Neuron (in vitro differentiated cells): ENCODE results near the gene SIGLEC1.

ENCODE experiments used
- H2AFZ ChIP-seq: one replicate; pipeline ENCODE4 v1.6.1; 2013; ENCODE audit warnings: low read depth, mild to moderate bottlenecking, inconsistent platforms, low read length, moderate library complexity
- H3K27me3 ChIP-seq: one replicate; pipeline ENCODE4 v1.6.1; 2013; ENCODE audit warnings: low read length; ENCODE audit not compliant: insufficient read depth
- H3K36me3 ChIP-seq: one replicate; pipeline ENCODE4 v1.6.1; 2013; ENCODE audit warnings: low read length; ENCODE audit not compliant: insufficient read depth
- H3K4me1 ChIP-seq: one replicate; pipeline ENCODE4 v1.6.1; 2013; ENCODE audit warnings: low read length; ENCODE audit not compliant: insufficient read depth
- H3K4me3 ChIP-seq: 2 replicates; pipeline ENCODE4 v1.5.1; 2013; ENCODE audit warnings: mild to moderate bottlenecking, low read length, moderate library complexity
- H3K9me3 ChIP-seq: one replicate; pipeline ENCODE4 v1.6.1; 2013; ENCODE audit warnings: low read length

Gene SIGLEC1

DNA sequence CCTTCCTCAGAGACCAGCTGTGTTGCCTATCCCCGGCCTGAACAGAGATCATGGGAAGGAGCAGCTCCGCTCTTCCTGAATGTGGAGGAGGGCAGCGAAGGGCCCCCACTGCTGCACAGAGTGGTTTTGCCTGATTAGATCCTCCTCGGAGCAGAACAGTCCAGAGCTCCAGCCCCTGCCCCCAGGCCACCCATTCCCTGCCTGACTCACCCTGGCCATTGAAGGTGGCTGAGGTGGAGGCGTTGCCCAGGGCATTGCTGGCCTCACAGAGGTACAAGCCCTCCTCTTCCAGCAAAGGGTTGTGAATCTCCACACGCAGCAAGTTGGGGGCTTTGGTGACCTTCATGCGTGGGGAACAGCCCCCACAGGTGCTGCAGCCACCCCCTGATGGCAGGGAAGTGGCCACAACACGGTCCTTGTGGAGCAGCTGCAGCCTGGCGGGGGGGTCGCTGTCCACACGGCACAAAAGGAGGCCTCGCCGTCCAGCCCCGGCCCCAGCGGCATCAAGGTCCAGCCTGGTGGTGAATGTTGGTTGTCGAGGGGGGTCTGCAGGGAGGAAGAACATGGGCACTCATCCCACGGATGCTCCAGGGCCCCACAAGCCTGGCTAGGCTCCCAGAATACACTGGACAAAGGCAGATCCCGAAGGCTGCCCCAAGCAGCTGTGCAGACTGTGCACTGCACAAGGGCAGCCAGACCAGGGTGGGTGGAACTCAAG lies 14.7 kb downstream of the SIGLEC1 start:
- Histone ChIP-seq H2AFZ (no peak overlapping the region), H3K36me3 (no peaks in the 10 kb centered on the region), H3K4me3 (no peak overlapping the region), H3K27me3 (no peaks in the 10 kb centered on the region), H3K9me3 (peaks cover 5% of the 10 kb centered on the region), H3K4me1 (no peaks in the 10 kb centered on the region)

DNA sequence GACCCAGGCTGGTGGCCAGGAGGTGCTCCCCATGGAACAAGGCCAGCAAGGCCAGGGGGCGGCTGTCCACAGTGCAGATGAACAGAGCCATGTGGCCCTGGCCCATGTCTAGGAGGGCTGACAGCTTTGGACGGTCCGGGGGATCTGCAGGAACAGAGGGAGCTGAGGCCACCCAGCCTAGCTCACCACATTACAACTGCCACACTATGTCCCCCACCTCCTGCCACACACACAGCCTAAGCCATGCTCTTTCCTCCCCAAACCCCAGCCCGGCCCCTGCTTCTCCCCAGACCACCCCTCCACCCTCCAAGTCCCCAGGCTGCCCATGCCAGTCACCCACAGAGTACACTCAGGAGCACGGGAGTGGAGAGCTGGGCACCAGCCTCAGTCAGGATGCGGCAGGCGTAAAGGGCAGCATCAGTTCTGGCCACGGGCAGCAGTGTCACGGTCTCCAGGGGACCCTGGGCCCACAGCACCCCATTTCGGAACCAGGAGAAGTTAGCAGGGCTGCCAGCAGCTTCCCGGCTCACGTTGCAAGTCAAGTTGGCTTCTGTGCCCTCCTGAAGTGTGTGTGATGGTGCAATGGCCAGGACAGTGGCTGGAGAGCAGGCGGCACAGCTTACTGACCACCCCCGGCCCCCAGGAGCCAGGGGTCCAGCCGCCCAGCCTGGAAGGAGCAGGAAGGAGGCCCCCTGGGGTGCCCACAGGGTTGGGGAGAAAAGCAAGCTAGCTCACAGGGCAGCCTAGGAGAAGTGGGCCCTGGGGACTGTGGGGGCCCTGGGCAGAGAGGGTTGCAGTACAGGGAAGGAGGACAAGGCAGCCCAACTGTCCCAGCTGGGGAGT lies 15.4 kb downstream of the SIGLEC1 start:
- Histone ChIP-seq H3K4me3 (no peak overlapping the region), H3K27me3 (no peaks in the 10 kb centered on the region), H3K9me3 (peaks cover 5% of the 10 kb centered on the region), H3K4me1 (no peaks in the 10 kb centered on the region), H3K36me3 (no peaks in the 10 kb centered on the region), H2AFZ (no peak overlapping the region)

DNA sequence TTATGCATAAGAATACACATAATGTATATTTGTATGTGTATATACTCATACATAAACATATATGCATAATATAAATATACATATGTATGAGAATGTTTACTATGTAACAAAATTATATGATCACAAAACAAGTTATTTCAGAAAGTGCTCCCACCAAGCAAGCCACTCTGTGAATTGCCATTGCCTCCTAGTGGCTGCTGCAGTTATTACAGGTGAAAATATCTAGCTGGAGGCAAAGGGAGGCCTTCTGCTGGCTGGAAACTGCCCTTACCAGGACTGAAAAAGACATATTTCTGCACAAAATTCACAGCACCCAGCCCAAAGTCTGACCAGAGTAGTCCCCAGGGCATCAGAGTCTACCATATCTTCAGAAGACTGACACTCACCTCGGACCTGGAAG lies 16.2 kb downstream of the SIGLEC1 start:
- Histone ChIP-seq H3K36me3 (no peaks in the 10 kb centered on the region), H3K4me3 (no peak overlapping the region), H3K27me3 (no peaks in the 10 kb centered on the region), H3K4me1 (no peaks in the 10 kb centered on the region), H3K9me3 (peaks cover 5% of the 10 kb centered on the region), H2AFZ (no peak overlapping the region)

DNA sequence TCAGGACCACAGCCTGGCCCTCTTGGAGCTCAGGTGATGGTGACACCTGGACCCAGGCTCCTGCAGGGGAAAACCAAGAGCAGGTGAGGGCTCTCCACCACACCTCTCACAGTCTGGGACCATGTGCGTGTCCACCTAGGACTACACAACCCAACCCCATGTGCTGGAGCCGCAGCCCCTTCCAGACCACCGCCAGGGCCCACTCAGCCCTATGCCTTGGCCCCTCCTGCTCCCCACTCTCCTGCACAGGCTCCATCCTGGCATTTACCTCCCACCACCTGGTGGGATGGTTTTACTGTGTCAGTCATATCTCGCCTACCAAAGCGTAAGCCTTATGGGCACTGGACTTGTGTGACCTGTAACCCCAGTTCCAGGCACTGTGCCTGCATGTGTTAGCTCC lies 17.5 kb downstream of the SIGLEC1 start:
- Histone ChIP-seq H3K4me3 (no peak overlapping the region), H3K4me1 (no peaks in the 10 kb centered on the region), H3K9me3 (peaks cover 5% of the 10 kb centered on the region), H3K36me3 (no peaks in the 10 kb centered on the region), H3K27me3 (no peaks in the 10 kb centered on the region), H2AFZ (no peak overlapping the region)

DNA sequence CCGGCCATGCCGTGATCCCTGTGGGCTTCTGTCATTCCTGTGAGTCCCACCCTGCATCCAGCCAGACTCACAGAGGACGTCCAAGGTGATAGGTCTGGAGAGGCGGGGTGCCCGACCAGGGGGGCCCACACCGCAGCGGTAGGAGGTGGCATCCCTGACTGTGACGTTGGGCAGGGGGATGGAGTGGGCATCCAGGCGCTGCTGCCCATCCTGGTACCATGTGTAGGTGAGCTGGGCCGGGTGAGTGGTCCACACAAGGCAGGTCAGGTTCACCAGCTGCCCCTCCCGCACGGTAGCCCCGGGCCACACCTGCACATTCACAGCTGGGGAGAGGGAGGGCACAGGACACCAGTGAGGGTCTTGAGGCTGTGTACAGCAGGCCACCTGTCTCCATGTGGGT lies 19.0 kb downstream of the SIGLEC1 start:
- peaks cover 5% of the 10 kb centered on the region for H3K9me3 ChIP-seq
- H2AFZ ChIP-seq, result no peak overlapping the region
- no peaks in the 10 kb centered on the region for H3K27me3 ChIP-seq
- no peak overlapping the region for H3K4me3 ChIP-seq
- no peaks in the 10 kb centered on the region for H3K36me3 ChIP-seq
- H3K4me1 ChIP-seq, result no peaks in the 10 kb centered on the region

DNA sequence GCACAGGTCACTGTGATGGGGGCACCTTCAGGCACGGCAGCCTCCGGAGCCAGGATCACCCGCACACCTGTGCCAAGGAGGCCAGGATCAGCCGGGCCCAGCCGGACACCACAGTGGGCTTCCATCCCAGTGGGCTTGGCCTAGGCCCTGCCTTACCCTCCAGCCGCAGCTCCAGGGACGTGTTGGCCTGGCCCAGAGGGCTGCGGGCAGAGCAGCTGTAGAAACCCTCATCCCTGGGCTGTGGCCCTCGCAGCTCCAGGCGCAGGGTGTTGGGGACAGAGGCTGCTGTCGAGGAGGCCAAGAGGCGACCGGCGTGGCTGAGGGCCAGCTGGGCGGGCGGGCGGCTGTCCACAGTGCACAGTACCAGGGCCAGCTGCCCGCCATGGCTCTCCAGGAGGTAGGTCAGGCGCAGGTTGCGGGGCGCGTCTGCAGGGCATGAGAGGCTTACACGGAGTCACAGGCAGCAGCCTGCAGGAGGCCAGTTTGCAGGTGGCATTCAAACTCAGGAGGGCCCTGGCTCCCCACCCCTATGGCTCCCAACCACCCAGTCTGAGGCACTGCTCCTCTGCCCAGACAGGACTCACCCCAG lies 19.6 kb downstream of the SIGLEC1 start:
- Histone ChIP-seq H3K4me3 (no peak overlapping the region), H3K27me3 (no peaks in the 10 kb centered on the region), H3K9me3 (peaks cover 5% of the 10 kb centered on the region), H3K4me1 (no peaks in the 10 kb centered on the region), H2AFZ (no peak overlapping the region), H3K36me3 (no peaks in the 10 kb centered on the region)

DNA sequence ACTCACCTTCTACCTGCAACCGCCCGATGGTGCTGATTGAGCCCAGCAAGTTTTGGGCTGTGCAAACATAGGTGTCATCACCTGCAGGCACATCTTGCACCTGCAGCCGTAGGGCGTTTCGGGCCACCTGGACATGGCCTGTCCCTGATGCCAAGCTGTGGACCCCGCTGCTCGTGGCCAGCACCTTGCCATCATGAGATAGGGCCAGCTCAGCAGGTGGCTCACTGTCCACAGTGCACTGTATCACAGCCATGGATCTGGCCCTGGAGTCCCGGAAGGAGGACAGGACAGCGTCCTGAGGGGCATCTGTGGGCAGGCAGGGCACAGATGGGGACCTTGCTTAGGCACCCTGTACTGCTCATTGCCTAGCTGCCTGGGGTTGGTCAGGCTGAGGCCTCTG lies 20.5 kb downstream of the SIGLEC1 start:
- no peaks in the 10 kb centered on the region for H3K4me1 ChIP-seq
- no peak overlapping the region for H2AFZ ChIP-seq
- no peak overlapping the region for H3K4me3 ChIP-seq
- H3K27me3 ChIP-seq, result no peaks in the 10 kb centered on the region
- H3K9me3 ChIP-seq, result peaks cover 5% of the 10 kb centered on the region
- H3K36me3 ChIP-seq, result no peaks in the 10 kb centered on the region

DNA sequence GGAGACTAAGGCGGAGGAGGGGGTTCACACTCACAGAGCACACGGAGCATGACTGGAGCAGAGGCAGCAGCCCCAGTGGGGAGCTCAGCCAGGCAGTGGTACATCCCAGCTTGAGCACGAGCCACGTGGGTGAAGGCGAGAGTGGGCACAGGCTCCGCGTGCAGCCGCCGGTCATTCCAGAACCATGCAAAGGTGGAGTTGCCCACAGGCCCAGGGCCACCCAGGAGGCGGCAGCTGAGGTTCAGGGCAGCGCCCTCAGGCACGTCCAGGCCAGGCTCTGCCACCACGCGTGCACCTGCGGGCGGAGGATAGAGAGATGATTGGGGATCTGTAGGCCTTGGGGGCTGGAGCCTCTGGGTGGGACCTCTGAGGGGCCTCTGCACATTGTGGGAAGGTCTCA lies 21.1 kb downstream of the SIGLEC1 start:
- Histone ChIP-seq H2AFZ (no peak overlapping the region), H3K4me3 (no peak overlapping the region), H3K36me3 (no peaks in the 10 kb centered on the region), H3K4me1 (no peaks in the 10 kb centered on the region), H3K27me3 (no peaks in the 10 kb centered on the region), H3K9me3 (peaks cover 1% of the 10 kb centered on the region)

DNA sequence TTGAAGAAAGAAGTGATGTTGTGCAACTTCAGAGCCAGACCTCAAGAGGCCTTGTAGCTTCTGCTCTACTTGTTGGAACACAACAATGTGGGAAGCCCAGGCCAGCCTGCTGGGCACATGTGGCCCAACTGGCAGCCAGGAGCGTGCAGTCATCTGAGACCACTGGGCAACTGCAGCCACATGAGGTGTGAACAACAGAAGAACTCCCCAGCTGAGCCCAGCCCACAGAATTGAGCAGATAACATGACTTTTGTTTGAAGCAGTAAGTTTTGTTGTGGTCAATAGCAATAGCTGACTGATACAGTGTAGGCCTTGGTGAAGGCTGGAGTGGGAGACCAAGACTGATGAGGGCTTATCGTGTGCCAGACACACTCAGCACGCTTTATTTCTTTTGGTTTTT lies 22.0 kb downstream of the SIGLEC1 start:
- no peaks in the 10 kb centered on the region for H3K4me1 ChIP-seq
- no peaks in the 10 kb centered on the region for H3K36me3 ChIP-seq
- H2AFZ ChIP-seq, result no peak overlapping the region
- H3K27me3 ChIP-seq, result peaks cover 5% of the 10 kb centered on the region
- H3K4me3 ChIP-seq, result no peak overlapping the region
- no peaks in the 10 kb centered on the region for H3K9me3 ChIP-seq

DNA sequence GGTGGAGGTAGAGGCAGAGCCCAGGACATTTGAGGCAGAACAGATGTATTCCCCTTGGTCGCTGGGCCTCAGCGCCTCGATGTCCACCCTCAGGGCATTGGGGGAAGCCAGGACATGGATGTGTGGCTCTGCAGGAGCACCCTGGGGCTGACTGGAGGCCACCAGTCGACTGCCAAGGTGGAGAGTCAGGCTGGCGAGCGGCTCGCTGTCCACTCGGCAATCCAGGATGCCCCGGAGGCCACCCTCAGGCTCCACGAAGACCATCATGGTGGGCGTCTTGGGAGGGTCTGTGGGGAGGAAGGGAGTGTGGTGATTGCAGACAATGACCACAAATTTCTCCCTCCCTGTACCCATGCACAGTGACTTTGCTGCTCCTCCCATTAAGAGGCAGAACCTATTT lies 22.4 kb downstream of the SIGLEC1 start:
- H3K4me1 ChIP-seq, result no peaks in the 10 kb centered on the region
- H3K4me3 ChIP-seq, result no peak overlapping the region
- H3K36me3 ChIP-seq, result no peaks in the 10 kb centered on the region
- no peaks in the 10 kb centered on the region for H3K9me3 ChIP-seq
- H3K27me3 ChIP-seq, result peaks cover 10% of the 10 kb centered on the region
- no peak overlapping the region for H2AFZ ChIP-seq

DNA sequence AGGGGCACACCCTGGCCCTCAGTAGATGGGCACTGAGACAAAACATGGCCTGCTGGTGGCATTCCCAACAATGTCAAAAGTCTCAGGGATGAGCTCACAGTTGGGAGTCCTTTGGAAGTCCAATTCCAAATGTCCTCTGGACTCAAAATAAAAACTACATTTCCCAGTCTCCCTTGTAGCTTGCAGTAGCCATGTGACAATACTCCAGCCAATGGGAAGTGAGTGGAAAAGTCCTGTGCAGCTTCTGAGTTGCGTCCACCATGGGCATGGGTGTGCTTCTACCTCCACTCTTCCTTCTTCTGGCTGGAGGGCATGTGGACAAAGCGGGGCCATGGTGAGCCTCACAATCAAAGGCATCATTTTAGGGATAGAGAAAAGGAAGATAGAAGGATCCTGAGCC lies 24.7 kb downstream of the SIGLEC1 start:
- Histone ChIP-seq H3K36me3 (no peaks in the 10 kb centered on the region), H2AFZ (no peak overlapping the region), H3K4me1 (no peaks in the 10 kb centered on the region), H3K27me3 (peaks cover 18% of the 10 kb centered on the region), H3K4me3 (no peak overlapping the region), H3K9me3 (no peaks in the 10 kb centered on the region)

DNA sequence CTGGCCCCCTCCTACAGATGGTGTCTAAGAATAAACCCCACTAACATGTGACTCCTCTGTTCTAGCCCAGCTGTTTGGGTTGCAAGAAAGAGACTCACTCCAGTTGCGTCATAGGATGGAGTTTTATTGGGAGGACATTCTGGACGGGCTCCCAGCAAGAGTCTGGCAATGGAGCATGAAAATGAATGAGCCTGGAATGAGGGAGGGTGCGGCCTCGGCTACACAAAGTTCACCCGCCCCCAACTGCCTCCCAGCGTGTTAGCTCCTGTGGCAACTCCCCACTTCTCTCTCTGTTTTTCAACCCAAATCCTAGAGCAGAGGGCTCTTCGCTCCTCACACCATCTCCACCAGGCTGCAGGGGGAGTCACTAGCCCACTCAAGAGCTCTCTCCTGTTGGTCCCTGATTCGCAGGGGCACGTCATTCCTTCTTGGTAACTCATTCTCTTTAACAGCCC lies 25.5 kb downstream of the SIGLEC1 start:
- Histone ChIP-seq H3K9me3 (no peaks in the 10 kb centered on the region), H3K4me1 (no peaks in the 10 kb centered on the region), H3K4me3 (no peak overlapping the region), H2AFZ (no peak overlapping the region), H3K36me3 (no peaks in the 10 kb centered on the region), H3K27me3 (peaks cover 23% of the 10 kb centered on the region)

DNA sequence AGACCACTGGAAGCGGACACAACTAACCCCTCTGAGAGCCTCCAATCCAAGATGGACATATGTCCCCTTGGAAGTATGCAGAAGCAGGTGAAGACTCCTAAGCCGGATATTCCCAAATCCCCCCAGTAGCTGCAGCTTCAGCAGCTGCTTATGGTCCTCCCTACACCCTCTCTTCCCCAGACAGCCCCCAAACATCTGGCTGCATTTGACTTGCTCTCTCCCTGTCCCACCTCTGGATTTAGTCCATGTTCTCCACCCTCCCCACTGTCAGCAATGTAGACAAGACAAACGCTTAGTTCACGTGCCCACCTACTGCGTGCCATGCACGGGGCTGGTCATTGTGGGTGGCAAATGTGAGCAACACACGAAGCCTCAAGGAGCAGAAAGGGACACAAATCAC lies 26.0 kb downstream of the SIGLEC1 start:
- Histone ChIP-seq H3K4me3 (no peak overlapping the region), H2AFZ (no peak overlapping the region), H3K27me3 (peaks cover 28% of the 10 kb centered on the region), H3K4me1 (peaks cover under 1% of the 10 kb centered on the region), H3K9me3 (no peaks in the 10 kb centered on the region), H3K36me3 (no peaks in the 10 kb centered on the region)
